Measurements from ENCODE around the gene GALNT14.

DNA sequence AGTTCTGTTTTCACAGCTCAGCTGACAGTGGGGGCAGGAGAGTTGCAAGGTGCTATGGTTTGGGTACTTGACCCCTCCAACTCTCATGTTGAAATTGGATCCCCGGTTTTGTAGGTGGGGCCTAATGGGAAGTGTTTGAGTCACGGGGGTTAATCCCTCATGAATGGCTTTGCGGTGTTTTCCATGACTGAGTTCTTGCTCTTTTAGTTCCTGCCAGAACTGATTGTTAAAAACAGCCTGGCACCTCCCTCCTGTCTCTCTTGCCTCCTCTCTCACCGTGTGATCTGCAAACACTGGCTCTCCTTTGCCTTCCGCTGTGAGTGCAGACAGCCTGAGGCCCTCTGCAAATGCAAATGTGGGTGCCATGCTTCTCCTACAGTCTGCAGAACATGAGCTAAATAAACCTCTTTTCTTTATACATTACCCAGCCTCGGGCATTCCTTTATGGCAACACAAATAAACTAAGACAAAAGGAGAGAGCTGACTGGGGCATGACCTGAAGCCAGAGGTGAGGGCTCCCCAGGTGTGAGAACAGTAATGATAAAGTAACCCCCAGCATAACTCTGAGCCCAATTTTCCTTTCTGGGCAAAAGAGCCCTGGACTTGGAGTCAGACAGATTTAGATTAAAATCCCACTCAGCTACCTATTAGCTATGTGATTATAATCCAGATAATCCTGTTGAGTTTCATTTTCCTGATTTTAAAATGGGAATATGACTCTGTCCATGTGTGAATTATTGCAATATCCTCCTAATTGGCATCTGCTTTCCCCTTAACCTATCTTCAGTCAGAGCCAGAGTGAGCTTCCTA is 266.1 kb downstream of the GALNT14 start:
- TF ChIP-seq CTCF (IDR thresholded peaks at IDR 0.05) (no peak), ZFX (IDR thresholded peaks at IDR 0.05; ENCODE audit: borderline replicate concordance) (no peak)

Data from 22Rv1 (cell line).